HG03196 (cell line): ENCODE data around the gene LRP6.

Experiments used
- ATAC-seq: cut with Tn5 transposase; IDR thresholded peaks from one replicate; pipeline ENCODE4 v1.9.1; 2021; ENCODE audit not compliant: unreplicated experiment

LRP6 gene

GRCh38 chr12:12083688-12084087, 183.2 kb downstream of the LRP6 start:
- ATAC-seq: no peak

- ATAC-seq: no peak
These were observed 184.9 kb downstream of the LRP6 start for GRCh38 chr12:12081836-12082497.

GRCh38 chr12:12079291-12079690, 187.6 kb downstream of the LRP6 start:
- no peak for ATAC-seq

- no peak for ATAC-seq
These were observed 194.6 kb downstream of the LRP6 start for GRCh38 chr12:12072064-12072760.

DNA sequence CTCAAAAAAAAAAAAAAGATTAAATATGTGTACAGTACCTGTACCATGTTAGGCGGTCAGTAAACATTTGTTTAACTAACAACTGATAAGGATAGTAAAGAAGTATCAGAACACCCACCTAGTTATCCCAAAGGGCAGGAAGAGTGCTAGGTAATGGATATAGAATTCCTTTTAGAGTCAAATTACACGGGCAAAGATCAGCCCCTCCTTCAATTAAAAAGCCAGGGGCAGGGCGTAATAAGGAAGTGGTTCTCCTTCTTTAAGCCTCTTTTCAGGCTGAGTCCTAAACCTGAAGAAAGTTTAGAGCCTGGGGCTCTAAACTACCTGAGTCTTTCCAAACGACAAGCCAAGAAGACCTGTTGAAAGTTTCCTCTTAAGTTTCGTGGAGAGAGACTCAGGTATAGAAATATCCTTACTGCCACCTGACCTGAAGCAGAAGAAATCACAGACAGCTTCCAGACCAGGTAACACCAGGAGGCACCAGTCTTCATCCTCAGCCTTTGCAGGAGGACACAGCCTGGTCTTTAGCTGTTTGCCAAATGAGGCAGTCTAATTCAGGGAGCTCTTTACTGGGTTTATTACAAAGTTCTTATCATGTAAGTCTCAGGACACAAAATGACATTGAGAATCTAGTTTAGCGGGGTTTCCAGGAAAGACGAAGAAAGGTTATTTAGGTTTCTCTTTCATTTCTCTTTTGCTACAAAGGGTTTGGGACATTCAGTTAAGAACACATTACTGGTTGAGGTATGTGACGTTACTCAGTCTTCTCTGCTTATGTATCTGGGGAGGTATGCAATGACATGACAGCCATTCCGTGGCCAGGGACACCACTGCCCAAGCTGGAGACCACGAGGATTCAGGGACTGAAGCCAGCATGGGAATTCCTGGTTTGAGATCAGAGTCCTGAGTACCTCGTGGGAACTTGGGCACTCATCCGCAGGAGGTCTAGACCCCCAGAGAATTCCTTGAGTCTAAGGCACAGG, 195.9 kb downstream of the LRP6 start, which contains the start of gene BCL2L14:
TSS of gene BCL2L14 (plus strand) at position 266 of the 983 bp plus-strand sequence. CDS start 8,367 bp downstream, outside the sequence.
- no peak for ATAC-seq

DNA sequence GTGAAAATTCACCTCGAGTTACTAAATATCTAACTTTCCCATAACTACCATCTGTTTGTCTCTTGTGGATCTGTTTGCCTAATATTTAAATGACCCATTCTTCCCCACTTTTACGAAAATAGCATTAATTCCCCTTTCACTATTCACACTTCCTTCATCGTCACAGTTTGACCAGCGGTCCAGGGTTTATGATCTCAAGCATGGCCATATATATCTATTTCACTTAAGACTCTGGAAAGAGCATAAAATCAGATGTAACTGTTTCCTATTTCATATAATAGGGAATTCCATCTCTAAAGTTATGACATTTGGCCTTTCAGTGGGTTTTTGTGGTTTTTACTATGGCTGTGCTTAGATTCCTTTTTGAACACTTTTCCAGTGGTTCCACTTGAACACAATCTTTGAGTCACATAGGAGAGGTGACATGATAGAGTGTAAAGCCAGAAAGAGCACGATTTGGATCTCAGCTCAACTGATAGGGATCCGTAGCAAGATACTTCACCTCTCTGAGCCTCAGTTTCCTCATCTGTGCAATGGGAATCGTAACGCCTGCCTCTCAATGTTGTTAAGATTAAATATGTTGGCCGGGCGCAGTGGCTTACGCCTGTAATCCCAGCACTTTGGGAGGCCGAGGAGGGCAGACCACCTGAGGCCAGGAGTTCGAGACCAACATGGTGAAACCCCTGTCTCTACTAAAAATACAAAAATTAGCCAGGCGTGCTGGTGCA, 196.9 kb downstream of the LRP6 start:
- no peak for ATAC-seq

DNA sequence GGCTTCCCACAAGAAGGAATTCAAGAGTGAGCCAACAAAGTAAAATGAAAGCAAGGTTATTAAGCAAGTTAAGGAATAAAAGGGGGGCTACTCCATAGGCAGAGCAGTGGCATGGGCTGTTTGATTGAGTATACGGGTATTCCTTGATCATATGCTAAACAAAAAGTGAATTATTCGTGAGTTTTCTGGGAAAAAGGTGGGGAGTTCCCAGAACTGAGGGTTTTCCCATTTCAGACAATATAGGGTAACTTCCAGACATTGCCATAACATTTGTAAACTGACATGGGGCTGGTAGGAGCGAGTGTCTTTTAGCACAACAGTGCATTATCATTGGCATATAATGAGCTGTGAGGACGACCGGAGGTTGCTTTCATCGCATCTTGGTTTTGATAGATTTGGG, 198.1 kb downstream of the LRP6 start:
- no peak for ATAC-seq
